22Rv1 (cell line): ENCODE results near the gene MYL7.

ENCODE experiments used
- CTCF ChIP-seq: fragments of 450-650 bp; IDR thresholded peaks from 2 replicates; pipeline ENCODE4 v1.5.1; 2017; ENCODE audit warnings: mild to moderate bottlenecking
- ZFX ChIP-seq: fragments of 450-650 bp; IDR thresholded peaks from 2 replicates; pipeline ENCODE4 v1.6.1; 2017; ENCODE audit warnings: antibody characterized with exemption, borderline replicate concordance

GRCh38 chr7:44176486-44176885, 35.4 kb upstream of the MYL7 start:
- no peak for TF ChIP-seq CTCF
- TF ChIP-seq ZFX: no peak
